Trophoblast cell (in vitro differentiated cells and primary cell): ENCODE results near the gene UBAP1L. TPM values are rescaled to one million over a fixed set of nuclear protein-coding genes. Genes with fewer than 3 reads are reported as not detected.

Experiments used
- DNase-seq, 2 donors: peaks; one replicate each; pipeline ENCODE4 v3.0.0-alpha.2; 2016
- H2AFZ ChIP-seq: 2 replicates; pipeline ENCODE4 v1.6.1; 2013; ENCODE audit warnings: low read length, moderate library complexity, mild to moderate bottlenecking; ENCODE audit not compliant: insufficient read depth, poor library complexity
- H2AK5ac ChIP-seq: 2 replicates; pipeline ENCODE4 v1.6.1; 2013; ENCODE audit warnings: mild to moderate bottlenecking, low read length
- H2BK120ac ChIP-seq: 2 replicates; pipeline ENCODE4 v1.6.1; 2013; ENCODE audit warnings: low read length, mild to moderate bottlenecking, moderate library complexity; ENCODE audit not compliant: insufficient read depth, poor library complexity
- H2BK12ac ChIP-seq: 2 replicates; pipeline ENCODE4 v1.6.1; 2013; ENCODE audit warnings: mild to moderate bottlenecking, low read length, moderate library complexity
- H2BK5ac ChIP-seq: 2 replicates; pipeline ENCODE4 v1.6.1; 2013; ENCODE audit warnings: low read length, low read depth, moderate library complexity, mild to moderate bottlenecking; ENCODE audit not compliant: poor library complexity
- H3K14ac ChIP-seq: 2 replicates; pipeline ENCODE4 v1.6.1; 2013; ENCODE audit warnings: mild to moderate bottlenecking, low read length
- H3K18ac ChIP-seq: 2 replicates; pipeline ENCODE4 v1.6.1; 2013; ENCODE audit warnings: mild to moderate bottlenecking, low read length
- H3K23ac ChIP-seq: 2 replicates; pipeline ENCODE4 v1.6.1; 2013; ENCODE audit warnings: low read length
- H3K27ac ChIP-seq: 2 replicates; pipeline ENCODE4 v1.5.1; 2013; ENCODE audit warnings: low read depth, mild to moderate bottlenecking, inconsistent platforms, low read length, moderate library complexity
- H3K27me3 ChIP-seq: 2 replicates; pipeline ENCODE4 v1.6.1; 2013; ENCODE audit warnings: inconsistent platforms, mild to moderate bottlenecking, low read length, moderate library complexity; ENCODE audit not compliant: insufficient read depth
- H3K36me3 ChIP-seq, 2 experiments: 1 replicate in 1 of 2; 2 replicates in 1 of 2; pipeline ENCODE4 v1.6.1; 2013; ENCODE audit warnings: low read length in 2 of 2, mild to moderate bottlenecking in 2 of 2, moderate library complexity in 1 of 2; ENCODE audit not compliant: insufficient read depth in 2 of 2, control insufficient read depth in 1 of 2
- H3K4ac ChIP-seq: 2 replicates; pipeline ENCODE4 v1.6.1; 2013; ENCODE audit warnings: low read depth, mild to moderate bottlenecking, low read length, moderate library complexity
- H3K4me1 ChIP-seq, 2 experiments: 1 replicate in 1 of 2; 2 replicates in 1 of 2; pipeline ENCODE4 v1.6.1; 2013; ENCODE audit warnings: low read length in 2 of 2, mild to moderate bottlenecking in 2 of 2, moderate library complexity in 1 of 2; ENCODE audit not compliant: insufficient read depth in 2 of 2, control insufficient read depth in 1 of 2
- H3K4me2 ChIP-seq: 2 replicates; pipeline ENCODE4 v1.6.1; 2013; ENCODE audit warnings: inconsistent platforms, mild to moderate bottlenecking, low read length, moderate library complexity
- H3K4me3 ChIP-seq: 2 replicates; pipeline ENCODE4 v1.5.1; 2013; ENCODE audit warnings: mild to moderate bottlenecking, low read depth, low read length, inconsistent platforms
- H3K79me1 ChIP-seq: one replicate; pipeline ENCODE4 v1.6.1; 2013; ENCODE audit warnings: low read length
- H3K79me2 ChIP-seq: 2 replicates; pipeline ENCODE4 v1.6.1; 2013; ENCODE audit warnings: low read length, mild to moderate bottlenecking; ENCODE audit not compliant: control insufficient read depth, insufficient read depth, poor library complexity
- H3K9ac ChIP-seq: 2 replicates; pipeline ENCODE4 v1.6.1; 2013; ENCODE audit warnings: mild to moderate bottlenecking, low read length
- H3K9me3 ChIP-seq: 2 replicates; pipeline ENCODE4 v1.6.1; 2013; ENCODE audit warnings: low read depth, mild to moderate bottlenecking, control low read depth, inconsistent platforms, low read length; ENCODE audit not compliant: insufficient read depth
- H4K12ac ChIP-seq: 2 replicates; pipeline ENCODE4 v1.6.1; 2013; ENCODE audit warnings: low read depth, mild to moderate bottlenecking, low read length, moderate library complexity
- H4K8ac ChIP-seq: 2 replicates; pipeline ENCODE4 v1.6.1; 2013; ENCODE audit warnings: low read depth, mild to moderate bottlenecking, low read length, moderate library complexity
- H4K91ac ChIP-seq: one replicate; pipeline ENCODE4 v1.6.1; 2013; ENCODE audit warnings: low read depth, mild to moderate bottlenecking, low read length, moderate library complexity
- WGBS: extraction: QIAGEN DNeasy Blood & Tissue Kit; methylation state at CpG from one replicate; pipeline ENCODE4 v1.1.7; 2013; ENCODE audit warnings: missing lambda C conversion rate; ENCODE audit not compliant: insufficient read length, insufficient coverage; ENCODE audit errors: extremely low coverage; 5-methylcytosine and 5-hydroxymethylcytosine counted together
- polyA plus RNA-seq: library from polyadenylated mRNA; stranded (reverse); fragments of 200-250 nt; gene quantifications from 2 replicates; pipeline ENCODE4 v1.2.3, GENCODE V29; 2013

UBAP1L gene
- 0.67 TPM in 2 replicates for polyA plus RNA-seq

GRCh38 chr15:65115086-65115485 lies at the start of gene UBAP1L:
Gene UBAP1L, minus strand, starts transcription at chr15:65115200. Its CDS starts 8,985 bp downstream, at chr15:65106215.
- no peak within 1 kb of the TSS for H2BK5ac ChIP-seq
- no peak within 1 kb of the TSS for H4K91ac ChIP-seq
- DNase-seq = no peak
- H3K36me3 ChIP-seq = peaks cover 13 to 21% of the 10 kb centered on the region in 2 experiments
- H3K4me2 ChIP-seq = no peak within 1 kb of the TSS
- H3K79me2 ChIP-seq = no peaks in the 10 kb centered on the region
- no CpG with 5 or more reads among the region's 2 CpGs for WGBS
- H3K4me1 ChIP-seq = no peaks in the 10 kb centered on the region
- no peak within 1 kb of the TSS for H3K18ac ChIP-seq
- no peaks in the 10 kb centered on the region for H3K27me3 ChIP-seq
- no peak within 1 kb of the TSS for H3K14ac ChIP-seq
- H4K12ac ChIP-seq = no peak within 1 kb of the TSS
- H2BK12ac ChIP-seq = no peak within 1 kb of the TSS
- no peak within 1 kb of the TSS for H3K4ac ChIP-seq
- no peaks in the 10 kb centered on the region for H3K79me1 ChIP-seq
- no peak within 1 kb of the TSS for H3K9ac ChIP-seq
- H3K23ac ChIP-seq = no peak within 1 kb of the TSS
- no peak within 1 kb of the TSS for H2AFZ ChIP-seq
- H3K4me3 ChIP-seq = no peak within 1 kb of the TSS
- no peaks in the 10 kb centered on the region for H3K9me3 ChIP-seq
- no peak within 1 kb of the TSS for H3K27ac ChIP-seq
- no peak within 1 kb of the TSS for H2BK120ac ChIP-seq
- H4K8ac ChIP-seq = no peak within 1 kb of the TSS
- H2AK5ac ChIP-seq = no peak within 1 kb of the TSS

DNA sequence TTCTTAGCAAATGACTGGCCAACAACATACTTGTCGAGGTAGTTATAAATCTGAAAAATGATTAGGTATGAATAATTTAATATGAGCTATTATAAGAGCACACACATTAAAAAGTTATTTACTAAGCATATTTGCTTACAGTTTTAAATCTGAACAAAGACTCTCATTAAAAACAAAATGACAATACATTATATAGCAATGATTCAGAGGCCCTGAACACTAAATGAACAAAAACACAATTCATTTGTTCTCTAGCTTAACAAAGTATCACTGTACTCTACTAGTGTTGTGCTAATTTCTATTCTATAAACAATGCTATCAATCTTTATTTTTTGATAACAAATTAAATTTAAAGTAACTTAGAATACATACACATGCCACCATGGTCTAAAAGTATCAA lies 49.1 kb upstream of the UBAP1L start:
- Histone ChIP-seq H3K9ac (no peak overlapping the region), H2BK120ac (no peak overlapping the region), H3K36me3 (peaks cover 10 to 11% of the 10 kb centered on the region in 2 experiments), H3K79me1 (peaks cover 2% of the 10 kb centered on the region), H3K4me2 (no peak overlapping the region), H3K79me2 (no peaks in the 10 kb centered on the region), H2BK5ac (no peak overlapping the region), H3K4me3 (no peak overlapping the region), H4K91ac (no peak overlapping the region), H3K27ac (no peak overlapping the region), H4K12ac (no peak overlapping the region), H3K4ac (no peak overlapping the region), H3K23ac (no peak overlapping the region), H4K8ac (no peak overlapping the region), H3K18ac (no peak overlapping the region), H2BK12ac (no peak overlapping the region), H2AK5ac (no peak overlapping the region), H3K9me3 (no peaks in the 10 kb centered on the region), H3K27me3 (no peaks in the 10 kb centered on the region), H3K14ac (no peak overlapping the region), H3K4me1 (no peaks in the 10 kb centered on the region), H2AFZ (no peak overlapping the region)
- no peak for DNase-seq
- WGBS = no CpG with 5 or more reads among the region's 1 CpG

DNA sequence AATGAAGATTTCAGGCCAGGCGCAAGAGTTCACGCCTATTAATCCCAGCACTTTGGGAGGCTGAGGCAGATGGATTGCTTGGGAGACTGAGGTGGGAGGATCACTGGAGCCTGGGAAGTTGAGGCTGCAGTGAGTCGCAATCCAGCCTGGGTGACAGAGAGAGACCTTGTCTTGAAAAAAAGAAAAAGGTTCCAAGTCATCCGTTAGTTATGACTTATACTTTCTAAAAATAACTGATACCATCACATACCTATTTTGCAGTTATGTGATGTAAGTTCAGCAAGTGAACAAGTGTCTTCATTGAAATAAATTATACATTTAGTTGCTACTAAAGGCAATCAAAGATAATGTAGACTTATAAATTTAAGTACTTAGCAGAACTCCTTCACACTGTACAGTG lies 48.0 kb upstream of the UBAP1L start:
- no CpG with 5 or more reads among the region's 4 CpGs for WGBS

DNA sequence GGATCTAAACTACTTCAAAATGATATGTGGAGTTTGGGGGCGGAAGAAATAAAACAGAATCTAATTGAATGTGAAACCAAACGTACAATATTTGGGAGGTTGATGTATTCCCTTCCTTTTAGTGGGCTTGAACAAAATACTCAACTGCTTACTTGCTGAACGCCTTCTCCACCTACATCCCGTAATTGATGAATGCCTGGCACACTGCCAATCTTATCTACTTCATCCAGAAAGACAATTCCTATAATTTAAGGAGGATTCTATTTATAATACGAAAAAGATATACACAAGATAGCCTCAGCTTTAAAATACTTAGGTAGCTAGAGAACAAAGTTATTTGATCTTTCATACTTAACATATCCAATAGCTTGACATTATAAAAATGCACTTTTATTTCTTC lies 41.7 kb upstream of the UBAP1L start:
- H3K27ac ChIP-seq = no peak overlapping the region
- H3K79me2 ChIP-seq = no peaks in the 10 kb centered on the region
- H3K36me3 ChIP-seq = peaks cover 15 to 22% of the 10 kb centered on the region in 2 experiments
- no peaks in the 10 kb centered on the region for H3K9me3 ChIP-seq
- no peak overlapping the region for H2BK5ac ChIP-seq
- H3K4me3 ChIP-seq = no peak overlapping the region
- H3K4me2 ChIP-seq = no peak overlapping the region
- H3K23ac ChIP-seq = no peak overlapping the region
- no peaks in the 10 kb centered on the region for H3K4me1 ChIP-seq
- no peaks in the 10 kb centered on the region for H3K79me1 ChIP-seq
- no peak overlapping the region for H4K91ac ChIP-seq
- no peak overlapping the region for H4K8ac ChIP-seq
- H3K18ac ChIP-seq = no peak overlapping the region
- no peak overlapping the region for H2AK5ac ChIP-seq
- no peak overlapping the region for H2BK12ac ChIP-seq
- no peak overlapping the region for H3K9ac ChIP-seq
- no peak overlapping the region for H3K14ac ChIP-seq
- H3K4ac ChIP-seq = no peak overlapping the region
- no peak overlapping the region for H2AFZ ChIP-seq
- DNase-seq = no peak
- WGBS = no CpG with 5 or more reads among the region's 5 CpGs
- H3K27me3 ChIP-seq = no peaks in the 10 kb centered on the region
- H2BK120ac ChIP-seq = no peak overlapping the region
- no peak overlapping the region for H4K12ac ChIP-seq

More for the DNA sequence above, 48.0 kb upstream of the UBAP1L start:
- Histone ChIP-seq H3K36me3 (peaks cover 9% of the 10 kb centered on the region in 2 experiments), H3K9ac (no peak overlapping the region), H3K4me3 (no peak overlapping the region), H2BK12ac (no peak overlapping the region), H3K79me1 (no peaks in the 10 kb centered on the region), H3K4me1 (no peaks in the 10 kb centered on the region), H4K91ac (no peak overlapping the region), H3K23ac (no peak overlapping the region), H2AFZ (no peak overlapping the region), H3K79me2 (no peaks in the 10 kb centered on the region), H3K27me3 (no peaks in the 10 kb centered on the region), H2AK5ac (no peak overlapping the region), H3K18ac (no peak overlapping the region), H2BK5ac (no peak overlapping the region), H4K8ac (no peak overlapping the region), H3K14ac (no peak overlapping the region), H4K12ac (no peak overlapping the region), H2BK120ac (no peak overlapping the region), H3K9me3 (no peaks in the 10 kb centered on the region), H3K4ac (no peak overlapping the region), H3K4me2 (no peak overlapping the region), H3K27ac (no peak overlapping the region)
- DNase-seq = peak in 1 of 2 donors; percentile 13
